GM12864 (cell line): ENCODE data around the gene PUS7L.
A peak's percentile ranks its signal among the peaks of the same experiment; 100 is the strongest.
"Not testable (repeated sequence)": the region's sequence is repeated elsewhere in the genome, so short reads cannot be mapped to it uniquely, and the experiment has no call there.

ENCODE experiments used
- DNase-seq: peaks from one replicate; pipeline ENCODE4 v3.0.0-alpha.2; 2011; ENCODE audit warnings: low read depth
- H3K4me3 ChIP-seq: 2 replicates; pipeline ENCODE4 v1.5.1; 2011; ENCODE audit warnings: mild to moderate bottlenecking, low read depth, low read length, control low read depth
- CTCF ChIP-seq: IDR thresholded peaks from 2 replicates; pipeline ENCODE4 v1.5.1; 2011; ENCODE audit warnings: low read depth, mild to moderate bottlenecking, moderate library complexity, low read length, control low read depth, inconsistent platforms; ENCODE audit errors: missing control alignments

The PUS7L gene

DNA sequence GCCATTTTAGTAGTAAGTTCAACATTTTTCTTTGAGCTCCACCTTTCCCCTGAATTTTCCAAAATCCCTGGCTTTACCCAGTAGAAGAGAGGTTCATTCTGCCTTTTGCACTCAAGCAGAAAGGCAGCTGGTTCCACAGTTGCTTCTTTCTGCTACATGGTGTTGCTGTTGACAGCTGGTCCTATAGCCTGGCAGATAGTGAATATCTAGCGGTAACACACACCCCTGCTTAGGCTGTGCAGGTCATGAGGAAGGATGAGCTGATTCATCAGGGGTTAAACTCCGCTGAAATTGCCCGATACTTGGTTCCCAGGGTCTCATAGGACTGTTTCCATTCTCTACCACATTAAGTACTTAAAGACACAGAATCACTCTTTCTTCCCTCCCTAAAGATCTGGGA lies 62.4 kb downstream of the PUS7L start:
- DNase-seq, result no peak
- no peak for TF ChIP-seq CTCF
- no peak overlapping the region for H3K4me3 ChIP-seq

GRCh38 chr12:43694879-43695278 lies 63.7 kb downstream of the PUS7L start:
- H3K4me3 ChIP-seq, result no peak overlapping the region
- DNase-seq, result no peak
- TF ChIP-seq CTCF, result no peak

- no peak overlapping the region for H3K4me3 ChIP-seq
- DNase-seq, result no peak
- TF ChIP-seq CTCF, result no peak
Measured at GRCh38 chr12:43692064-43692463, 66.5 kb downstream of the PUS7L start.

GRCh38 chr12:43685491-43685890 lies 73.1 kb downstream of the PUS7L start:
- DNase-seq, H3K4me3 ChIP-seq: not testable (repeated sequence)

GRCh38 chr12:43676183-43676813 lies 82.3 kb downstream of the PUS7L start:
- no peak overlapping the region for H3K4me3 ChIP-seq
- DNase-seq, result peak; percentile 16
- TF ChIP-seq CTCF, result peak; percentile 87

GRCh38 chr12:43675048-43675904 lies 83.3 kb downstream of the PUS7L start:
- no peak overlapping the region for H3K4me3 ChIP-seq
- no peak for DNase-seq
- TF ChIP-seq CTCF, result no peak

GRCh38 chr12:43669373-43669772 lies 89.2 kb downstream of the PUS7L start:
- no peak for TF ChIP-seq CTCF
- DNase-seq, result no peak
- no peak overlapping the region for H3K4me3 ChIP-seq
